ENCODE data around the gene ZFP3.
"Not testable (repeated sequence)": the region's sequence is repeated elsewhere in the genome, so short reads cannot be mapped to it uniquely, and the experiment has no call there.

DNA sequence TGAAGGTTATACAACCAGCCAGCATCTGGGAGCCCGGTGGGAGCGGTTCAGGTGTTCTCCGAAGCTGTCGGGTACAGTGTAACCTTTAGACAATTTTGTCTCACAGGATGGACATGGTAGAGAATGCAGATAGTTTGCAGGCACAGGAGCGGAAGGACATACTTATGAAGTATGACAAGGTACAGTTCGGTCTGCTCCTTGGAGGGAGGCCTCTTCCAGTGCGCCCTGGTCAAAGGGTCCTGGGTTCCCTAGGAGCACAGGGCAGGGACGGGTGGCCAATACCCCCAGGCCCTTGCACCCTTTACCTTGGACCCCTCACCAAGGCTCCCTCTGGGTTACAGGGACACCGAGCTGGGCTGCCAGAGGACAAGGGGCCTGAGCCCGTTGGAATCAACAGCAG lies 52.0 kb downstream of the ZFP3 start:
- TF ChIP-seq, protein P1, sequence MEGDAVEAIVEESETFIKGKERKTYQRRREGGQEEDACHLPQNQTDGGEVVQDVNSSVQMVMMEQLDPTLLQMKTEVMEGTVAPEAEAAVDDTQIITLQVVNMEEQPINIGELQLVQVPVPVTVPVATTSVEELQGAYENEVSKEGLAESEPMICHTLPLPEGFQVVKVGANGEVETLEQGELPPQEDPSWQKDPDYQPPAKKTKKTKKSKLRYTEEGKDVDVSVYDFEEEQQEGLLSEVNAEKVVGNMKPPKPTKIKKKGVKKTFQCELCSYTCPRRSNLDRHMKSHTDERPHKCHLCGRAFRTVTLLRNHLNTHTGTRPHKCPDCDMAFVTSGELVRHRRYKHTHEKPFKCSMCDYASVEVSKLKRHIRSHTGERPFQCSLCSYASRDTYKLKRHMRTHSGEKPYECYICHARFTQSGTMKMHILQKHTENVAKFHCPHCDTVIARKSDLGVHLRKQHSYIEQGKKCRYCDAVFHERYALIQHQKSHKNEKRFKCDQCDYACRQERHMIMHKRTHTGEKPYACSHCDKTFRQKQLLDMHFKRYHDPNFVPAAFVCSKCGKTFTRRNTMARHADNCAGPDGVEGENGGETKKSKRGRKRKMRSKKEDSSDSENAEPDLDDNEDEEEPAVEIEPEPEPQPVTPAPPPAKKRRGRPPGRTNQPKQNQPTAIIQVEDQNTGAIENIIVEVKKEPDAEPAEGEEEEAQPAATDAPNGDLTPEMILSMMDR (IDR thresholded peaks at IDR 0.05): not testable (repeated sequence)
- TF ChIP-seq POLR2A (IDR thresholded peaks at IDR 0.05): not testable (repeated sequence)

Data from heart left ventricle (tissue), 13 donors.